Fibroblast of upper back skin (primary cell): Measurements from ENCODE around the gene FOXO4.
A peak's percentile ranks its signal among the peaks of the same experiment; 100 is the strongest.
"Not testable (repeated sequence)": the region's sequence is repeated elsewhere in the genome, so short reads cannot be mapped to it uniquely, and the experiment has no call there.

ENCODE experiments used
- DNase-seq: peaks from one replicate; pipeline ENCODE4 v3.0.0-alpha.2; 2013

The FOXO4 gene

GRCh38 chrX:71095555-71095980 lies at the start of gene FOXO4:
Gene FOXO4 (plus strand): TSS chrX:71095851. CDS start chrX:71096529, 678 bp downstream.
- DNase-seq, result peak; percentile 83

GRCh38 chrX:71047891-71048290 lies 47.8 kb upstream of the FOXO4 start:
- DNase-seq, result not testable (repeated sequence)

GRCh38 chrX:71052721-71053120 lies 42.9 kb upstream of the FOXO4 start:
- no peak for DNase-seq

- peak; percentile 2 for DNase-seq
Observed at GRCh38 chrX:71053217-71053621, 42.4 kb upstream of the FOXO4 start.

GRCh38 chrX:71056867-71057266 lies 38.8 kb upstream of the FOXO4 start:
- no peak for DNase-seq

GRCh38 chrX:71057848-71058530 lies 37.7 kb upstream of the FOXO4 start:
- no peak for DNase-seq

GRCh38 chrX:71060127-71060526 lies 35.5 kb upstream of the FOXO4 start:
- no peak for DNase-seq

GRCh38 chrX:71067089-71067488 lies 28.6 kb upstream of the FOXO4 start:
- no peak for DNase-seq

GRCh38 chrX:71067712-71068043 lies 28.0 kb upstream of the FOXO4 start:
- DNase-seq, result no peak

GRCh38 chrX:71068044-71068918 lies 27.4 kb upstream of the FOXO4 start, which contains the start of gene SNX12:
Gene SNX12 (minus strand): TSS chrX:71068334. CDS start chrX:71068306, 28 bp downstream.
- DNase-seq, result peak; percentile 93

- no peak for DNase-seq
Observed at GRCh38 chrX:71070531-71070930, 25.1 kb upstream of the FOXO4 start.

- peak; percentile 12 for DNase-seq
Observed at GRCh38 chrX:71081330-71082123, 14.1 kb upstream of the FOXO4 start.

GRCh38 chrX:71082124-71082647 lies 13.5 kb upstream of the FOXO4 start:
- no peak for DNase-seq

- DNase-seq, result no peak
Observed at GRCh38 chrX:71082822-71083221, 12.8 kb upstream of the FOXO4 start.

- no peak for DNase-seq
Observed at GRCh38 chrX:71085900-71086299, 9.8 kb upstream of the FOXO4 start.

- no peak for DNase-seq
Observed at GRCh38 chrX:71091263-71091662, 4.4 kb upstream of the FOXO4 start.

GRCh38 chrX:71095033-71095432 lies 618 bp upstream of the FOXO4 start:
- DNase-seq, result no peak

- peak; percentile 44 for DNase-seq
Observed at GRCh38 chrX:71095981-71096759, 519 bp downstream of the FOXO4 start.

GRCh38 chrX:71096760-71097032 lies 1.0 kb downstream of the FOXO4 start:
- DNase-seq, result no peak

GRCh38 chrX:71098302-71098701 lies 2.7 kb downstream of the FOXO4 start:
- peak; percentile 36 for DNase-seq

GRCh38 chrX:71098951-71099506 lies 3.4 kb downstream of the FOXO4 start:
- DNase-seq, result no peak

GRCh38 chrX:71099736-71100135 lies 4.1 kb downstream of the FOXO4 start:
- no peak for DNase-seq
